GM18861 (cell line): Measurements from ENCODE around the gene PELI3.

Source experiments
- ATAC-seq: cut with Tn5 transposase; IDR thresholded peaks from one replicate; pipeline ENCODE4 v1.9.1; 2021; ENCODE audit not compliant: unreplicated experiment

The PELI3 gene

GRCh38 chr11:66497206-66497605 lies 30.5 kb downstream of the PELI3 start:
- ATAC-seq: no peak

- ATAC-seq: no peak
These were observed 31.8 kb downstream of the PELI3 start for GRCh38 chr11:66498506-66498905.

GRCh38 chr11:66505276-66505816 lies 38.6 kb downstream of the PELI3 start:
- no peak for ATAC-seq

- ATAC-seq: no peak
These were observed 42.4 kb downstream of the PELI3 start for GRCh38 chr11:66509131-66509561.

- ATAC-seq: peak; percentile 57
These were observed 43.7 kb downstream of the PELI3 start, which contains the start of gene BBS1 for GRCh38 chr11:66510271-66510989. BBS1 (plus strand) TSS chr11:66510635; CDS start chr11:66510660, 25 bp downstream.

- ATAC-seq: no peak
These were observed 44.3 kb downstream of the PELI3 start for GRCh38 chr11:66510990-66511339.

- no peak for ATAC-seq
These were observed 56.9 kb downstream of the PELI3 start for GRCh38 chr11:66523611-66524010.

- ATAC-seq: no peak
These were observed 57.8 kb downstream of the PELI3 start for GRCh38 chr11:66524304-66525040.
